Thyroid gland (tissue), 4 donors: ENCODE measurements around the gene FRMPD2.

Source experiments
- POLR2A ChIP-seq, 2 donors: fragments of 450-650 bp; IDR thresholded peaks; one replicate each; pipeline ENCODE4 v1.6.1; 2017; ENCODE audit warnings: antibody characterized with exemption in 2 of 2, mild to moderate bottlenecking in 2 of 2, moderate library complexity in 1 of 2
- TF ChIP-seq, protein P1 (sequence below), 6 experiments: fragments of 200-600 bp in 3 of 6; fragments of 450-650 bp in 3 of 6; sonication (generic) in 3 of 6; IDR thresholded peaks; one replicate each; pipeline ENCODE4 v1.5.1; 2016 to 2019; ENCODE audit warnings: antibody characterized with exemption in 6 of 6, mild to moderate bottlenecking in 2 of 6, inconsistent platforms in 1 of 6, moderate library complexity in 1 of 6

DNA sequence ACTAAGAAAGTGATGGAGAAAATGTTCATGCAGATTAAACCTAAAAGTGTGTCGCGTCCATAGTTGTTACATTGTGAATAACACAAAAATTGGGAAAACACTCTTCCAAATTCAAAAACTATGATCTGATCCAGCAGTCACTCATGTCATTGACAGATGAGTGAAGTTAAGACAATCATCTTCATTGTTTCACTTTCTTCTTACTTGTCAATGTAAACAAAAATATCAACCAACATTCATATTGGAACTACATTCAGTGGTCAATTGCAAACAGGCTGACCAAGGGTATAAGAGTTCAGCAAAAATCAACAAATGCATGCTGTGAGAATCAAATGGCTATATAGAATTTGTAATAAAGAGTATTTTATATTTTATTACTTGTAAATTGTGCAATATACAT, 1.8 kb downstream of the FRMPD2 start:
- no peak for TF ChIP-seq POLR2A (IDR thresholded peaks at IDR 0.05)
- TF ChIP-seq, protein P1, sequence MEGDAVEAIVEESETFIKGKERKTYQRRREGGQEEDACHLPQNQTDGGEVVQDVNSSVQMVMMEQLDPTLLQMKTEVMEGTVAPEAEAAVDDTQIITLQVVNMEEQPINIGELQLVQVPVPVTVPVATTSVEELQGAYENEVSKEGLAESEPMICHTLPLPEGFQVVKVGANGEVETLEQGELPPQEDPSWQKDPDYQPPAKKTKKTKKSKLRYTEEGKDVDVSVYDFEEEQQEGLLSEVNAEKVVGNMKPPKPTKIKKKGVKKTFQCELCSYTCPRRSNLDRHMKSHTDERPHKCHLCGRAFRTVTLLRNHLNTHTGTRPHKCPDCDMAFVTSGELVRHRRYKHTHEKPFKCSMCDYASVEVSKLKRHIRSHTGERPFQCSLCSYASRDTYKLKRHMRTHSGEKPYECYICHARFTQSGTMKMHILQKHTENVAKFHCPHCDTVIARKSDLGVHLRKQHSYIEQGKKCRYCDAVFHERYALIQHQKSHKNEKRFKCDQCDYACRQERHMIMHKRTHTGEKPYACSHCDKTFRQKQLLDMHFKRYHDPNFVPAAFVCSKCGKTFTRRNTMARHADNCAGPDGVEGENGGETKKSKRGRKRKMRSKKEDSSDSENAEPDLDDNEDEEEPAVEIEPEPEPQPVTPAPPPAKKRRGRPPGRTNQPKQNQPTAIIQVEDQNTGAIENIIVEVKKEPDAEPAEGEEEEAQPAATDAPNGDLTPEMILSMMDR (IDR thresholded peaks at IDR 0.05) = no peak
